Measurements from ENCODE around the gene SORCS2. TPM values are rescaled to one million over a fixed set of nuclear protein-coding genes. Genes with fewer than 3 reads are reported as not detected.

SORCS2 gene
- total and polyA plus RNA-seq, 2 of the 8 experiments (the other 6 are each of a cell fraction or from before 2014, with no cell fraction given), result 0.36 to 1.8 TPM

DNA sequence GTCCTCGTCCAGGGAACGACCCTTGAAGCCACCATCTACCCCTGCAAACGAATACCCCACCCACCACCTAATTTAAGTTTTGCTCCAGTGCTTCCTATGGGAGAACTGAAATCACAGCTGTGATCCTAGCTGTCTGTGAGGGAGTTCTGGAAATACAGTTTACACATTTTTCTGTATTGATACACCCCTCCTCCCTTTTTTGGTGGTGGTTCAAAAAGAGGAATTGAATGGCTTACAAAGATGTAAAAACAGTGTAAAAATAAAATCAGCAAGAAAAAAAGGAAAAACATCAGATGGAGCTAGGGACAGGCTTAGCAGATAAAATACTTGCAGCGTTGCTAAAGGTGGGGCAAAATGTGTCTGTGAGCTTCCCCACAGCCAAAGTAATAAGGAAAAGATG lies 86.6 kb downstream of the SORCS2 start (continued):
- TF ChIP-seq CHD1 (IDR thresholded peaks at IDR 0.05; ENCODE audit: low read depth, low read length) (no peak), SIRT6 (IDR thresholded peaks at IDR 0.05; ENCODE audit: low read length) (no peak)
